OCI-LY7 (cell line): Measurements from ENCODE around the gene GATB.

Experiments used
- EZH2phosphoT487 ChIP-seq: fragments of 200-600 bp; sonication (generic); IDR thresholded peaks from 2 replicates; pipeline ENCODE4 v1.6.1; 2018; ENCODE audit warnings: low read depth, borderline replicate concordance, mild to moderate bottlenecking, mixed run types, antibody characterized with exemption, low read length, moderate library complexity, mixed read lengths
- TF ChIP-seq, protein P1 (sequence below): fragments of 200-600 bp; sonication (generic); conservative IDR thresholded peaks from 2 replicates; pipeline ENCODE4 v1.5.1; 2014; ENCODE audit warnings: mild to moderate bottlenecking, antibody characterized with exemption, low read length, moderate library complexity, mixed read lengths

DNA sequence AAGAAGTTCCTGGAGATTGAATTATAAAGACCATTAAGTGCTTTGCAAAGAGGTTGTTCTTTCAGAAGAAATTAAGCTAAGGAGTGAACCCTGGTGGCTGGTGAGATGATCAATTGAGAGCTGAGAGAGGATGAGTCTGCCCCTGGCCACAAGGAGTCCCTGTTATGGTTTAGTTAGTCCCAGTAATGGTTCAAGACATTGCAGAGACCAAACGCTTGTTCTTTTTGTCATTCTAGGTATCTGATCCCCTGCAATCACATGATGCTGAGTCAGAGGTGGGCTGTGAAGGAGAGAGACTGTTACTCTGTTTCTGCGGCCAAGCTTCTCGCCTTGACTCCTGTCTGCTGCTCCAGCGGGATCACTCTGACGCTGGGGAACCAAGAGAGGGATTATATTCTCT is 114.5 kb downstream of the GATB start:
- TF ChIP-seq, protein P1, sequence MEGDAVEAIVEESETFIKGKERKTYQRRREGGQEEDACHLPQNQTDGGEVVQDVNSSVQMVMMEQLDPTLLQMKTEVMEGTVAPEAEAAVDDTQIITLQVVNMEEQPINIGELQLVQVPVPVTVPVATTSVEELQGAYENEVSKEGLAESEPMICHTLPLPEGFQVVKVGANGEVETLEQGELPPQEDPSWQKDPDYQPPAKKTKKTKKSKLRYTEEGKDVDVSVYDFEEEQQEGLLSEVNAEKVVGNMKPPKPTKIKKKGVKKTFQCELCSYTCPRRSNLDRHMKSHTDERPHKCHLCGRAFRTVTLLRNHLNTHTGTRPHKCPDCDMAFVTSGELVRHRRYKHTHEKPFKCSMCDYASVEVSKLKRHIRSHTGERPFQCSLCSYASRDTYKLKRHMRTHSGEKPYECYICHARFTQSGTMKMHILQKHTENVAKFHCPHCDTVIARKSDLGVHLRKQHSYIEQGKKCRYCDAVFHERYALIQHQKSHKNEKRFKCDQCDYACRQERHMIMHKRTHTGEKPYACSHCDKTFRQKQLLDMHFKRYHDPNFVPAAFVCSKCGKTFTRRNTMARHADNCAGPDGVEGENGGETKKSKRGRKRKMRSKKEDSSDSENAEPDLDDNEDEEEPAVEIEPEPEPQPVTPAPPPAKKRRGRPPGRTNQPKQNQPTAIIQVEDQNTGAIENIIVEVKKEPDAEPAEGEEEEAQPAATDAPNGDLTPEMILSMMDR, result no peak
- TF ChIP-seq EZH2phosphoT487, result no peak
